ENCODE data around the gene PARN.
"Not testable (repeated sequence)": the region's sequence is repeated elsewhere in the genome, so short reads cannot be mapped to it uniquely, and the experiment has no call there.

The PARN gene

GRCh38 chr16:14464192-14464591 is 165.9 kb downstream of the PARN start:
- DNase-seq, result no peak

DNA sequence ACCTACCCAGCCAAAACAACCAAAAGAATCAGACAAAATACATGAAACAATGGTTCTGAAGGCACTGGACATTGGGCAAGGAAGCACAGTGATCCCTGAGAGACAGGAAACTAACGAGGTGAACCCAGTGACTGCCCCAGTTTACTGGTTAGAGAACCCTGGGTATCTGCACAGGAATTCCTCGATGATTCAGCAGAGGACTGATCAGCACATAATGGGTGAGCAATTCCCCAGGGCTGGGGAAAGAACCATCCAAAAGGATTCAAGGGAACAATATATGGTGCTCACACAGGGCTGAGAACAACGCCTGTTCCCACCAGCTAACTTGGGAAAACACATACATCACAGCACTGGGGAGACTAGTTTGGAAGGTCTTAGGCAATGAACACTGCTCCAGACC is 167.2 kb downstream of the PARN start:
- no peak for DNase-seq

- no peak for DNase-seq
These were observed 169.3 kb downstream of the PARN start for GRCh38 chr16:14460726-14461125.

GRCh38 chr16:14458576-14458975 is 171.5 kb downstream of the PARN start:
- DNase-seq, result no peak

GRCh38 chr16:14456793-14457481 is 173.1 kb downstream of the PARN start:
- no peak for DNase-seq

- DNase-seq, result no peak
These were observed 174.5 kb downstream of the PARN start for GRCh38 chr16:14455573-14455972.

DNA sequence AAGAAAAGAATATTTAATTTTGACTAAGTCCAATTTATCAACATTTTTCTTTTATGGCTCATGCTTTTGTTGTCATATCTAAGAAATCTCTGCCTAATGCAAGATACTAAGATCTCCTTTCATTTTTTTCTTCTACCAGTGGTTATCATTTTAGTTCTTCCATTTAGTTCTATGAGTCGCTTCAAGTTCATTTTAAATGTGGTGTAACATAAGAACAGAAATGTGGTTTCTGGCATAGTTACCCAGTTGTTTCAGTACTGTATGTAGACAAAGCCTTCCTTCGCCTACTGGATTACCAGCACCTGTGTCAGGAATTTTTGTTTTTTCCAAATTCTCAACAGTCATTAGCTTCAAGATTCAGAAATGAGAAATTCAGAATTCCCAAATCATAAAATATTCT is 175.7 kb downstream of the PARN start:
- no peak for DNase-seq

- no peak for DNase-seq
These were observed 178.0 kb downstream of the PARN start for GRCh38 chr16:14452066-14452465.

DNA sequence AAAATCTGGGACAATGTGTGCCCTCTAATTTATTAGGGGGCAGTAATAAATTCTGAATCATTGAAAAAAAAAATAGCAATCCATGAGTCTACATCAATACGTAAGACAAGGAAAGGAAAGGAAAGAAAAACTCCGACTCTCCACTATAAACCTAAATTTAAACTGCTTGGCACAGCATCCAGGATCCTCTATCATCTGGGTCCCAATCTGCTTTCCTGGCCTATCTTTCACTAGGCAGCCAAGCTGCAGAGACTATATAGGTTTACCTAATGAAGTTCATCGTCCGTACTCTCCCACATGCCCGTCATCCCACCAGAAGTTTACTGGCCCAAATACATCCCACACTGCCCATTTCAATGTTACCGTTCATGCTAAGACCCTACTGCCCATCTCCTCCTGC is 179.2 kb downstream of the PARN start:
- no peak for DNase-seq

GRCh38 chr16:14449790-14450480 is 180.1 kb downstream of the PARN start:
- no peak for DNase-seq

GRCh38 chr16:14449334-14449733 is 180.7 kb downstream of the PARN start:
- no peak for DNase-seq

- no peak for DNase-seq
These were observed 181.2 kb downstream of the PARN start for GRCh38 chr16:14448879-14449278.

GRCh38 chr16:14447783-14448182 is 182.3 kb downstream of the PARN start:
- DNase-seq, result no peak

GRCh38 chr16:14446796-14447195 is 183.3 kb downstream of the PARN start:
- no peak for DNase-seq

DNA sequence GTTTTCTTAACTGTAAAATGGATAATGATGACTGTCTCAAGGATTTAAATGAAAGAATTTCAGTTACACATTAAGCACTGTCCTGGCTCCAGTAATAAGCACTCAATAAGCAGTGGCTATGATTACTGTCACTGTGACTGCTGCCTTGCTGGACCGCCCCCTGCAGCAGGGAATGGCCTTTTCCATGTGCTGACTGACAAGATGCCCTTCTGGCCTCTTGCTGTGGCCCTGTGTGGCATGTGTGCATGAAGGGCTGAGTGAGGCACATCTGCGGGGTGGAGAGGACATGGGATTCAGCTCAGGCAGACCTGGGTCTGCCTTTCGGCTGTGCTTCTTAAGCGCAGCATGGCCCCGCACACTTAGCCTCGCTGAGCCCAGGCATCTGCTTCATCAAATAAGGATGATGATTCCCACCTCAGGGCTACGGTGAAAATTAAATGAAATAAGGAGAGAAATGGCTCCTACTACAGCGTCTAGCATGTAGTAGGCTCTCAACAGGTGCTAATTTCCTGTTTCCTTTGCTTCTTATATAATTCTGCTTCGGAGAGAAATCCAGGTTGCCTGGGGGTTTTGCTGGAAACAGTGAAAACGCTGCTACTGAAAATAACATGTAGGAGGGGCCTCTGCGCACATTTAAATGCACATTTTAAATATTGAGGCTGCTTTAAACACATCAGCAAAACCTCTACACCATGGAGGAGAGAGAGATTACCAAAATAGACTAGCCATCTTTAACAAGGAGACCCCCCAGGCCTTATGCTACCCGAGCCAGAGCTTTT is 183.9 kb downstream of the PARN start:
- DNase-seq, result no peak

DNA sequence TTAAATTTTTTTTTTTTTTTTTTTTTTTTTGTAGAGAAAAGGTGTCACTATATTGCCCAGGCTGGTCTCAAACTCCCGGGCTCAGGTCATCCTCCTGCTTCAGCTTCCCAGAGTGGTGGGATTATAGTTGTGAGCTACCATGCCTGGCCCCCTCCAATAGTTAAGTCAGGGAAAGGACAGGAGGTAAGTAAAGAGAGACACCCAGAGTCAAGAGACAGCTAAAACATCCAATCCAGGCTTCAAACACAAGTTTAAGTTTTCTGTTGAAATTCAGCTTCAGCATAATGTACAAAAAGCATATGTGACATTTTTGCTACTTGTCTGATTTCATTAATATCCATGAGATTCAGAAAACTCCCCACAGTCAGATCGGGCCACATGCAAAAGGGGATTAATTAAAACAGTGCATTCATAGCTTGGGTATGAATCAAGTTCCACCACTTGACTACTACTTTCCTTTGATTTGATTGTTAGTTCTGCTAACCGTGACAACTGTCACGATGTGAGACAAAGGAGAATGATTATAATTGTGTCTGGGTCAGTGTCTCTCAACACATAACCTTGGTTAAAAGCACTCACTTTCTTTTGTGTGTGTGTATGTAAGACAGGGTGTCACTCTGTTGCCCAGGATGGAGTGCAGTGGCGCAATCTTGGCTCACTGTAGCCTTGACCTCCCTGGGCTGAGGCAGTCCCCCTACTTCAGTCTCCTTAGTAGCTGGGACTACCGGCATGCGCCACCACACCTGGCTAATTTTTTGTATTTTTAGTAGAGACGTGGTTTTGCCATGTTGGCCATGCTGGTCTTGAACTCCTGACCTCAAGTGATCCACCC is 184.9 kb downstream of the PARN start:
- DNase-seq, result no peak

DNA sequence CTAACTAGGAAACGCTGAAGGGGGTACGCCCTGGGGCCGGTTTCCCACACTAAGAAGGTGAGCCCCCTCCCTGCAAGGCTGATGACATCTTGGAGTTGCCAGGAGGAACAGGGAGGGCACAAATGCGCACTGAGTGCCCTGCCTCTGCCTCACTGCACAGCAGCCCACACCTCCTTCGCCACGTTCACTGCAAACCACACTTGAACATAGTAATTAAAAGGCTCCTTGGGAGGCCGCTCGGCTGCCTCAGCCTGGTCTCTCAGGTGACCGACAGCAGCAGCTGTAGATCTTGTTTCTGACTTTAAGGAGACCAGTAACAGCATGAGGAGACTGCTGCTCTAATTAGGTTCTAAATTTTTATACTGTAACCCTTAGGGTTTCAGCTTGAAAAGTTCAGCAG is 188.5 kb downstream of the PARN start:
- not testable (repeated sequence) for DNase-seq

DNA sequence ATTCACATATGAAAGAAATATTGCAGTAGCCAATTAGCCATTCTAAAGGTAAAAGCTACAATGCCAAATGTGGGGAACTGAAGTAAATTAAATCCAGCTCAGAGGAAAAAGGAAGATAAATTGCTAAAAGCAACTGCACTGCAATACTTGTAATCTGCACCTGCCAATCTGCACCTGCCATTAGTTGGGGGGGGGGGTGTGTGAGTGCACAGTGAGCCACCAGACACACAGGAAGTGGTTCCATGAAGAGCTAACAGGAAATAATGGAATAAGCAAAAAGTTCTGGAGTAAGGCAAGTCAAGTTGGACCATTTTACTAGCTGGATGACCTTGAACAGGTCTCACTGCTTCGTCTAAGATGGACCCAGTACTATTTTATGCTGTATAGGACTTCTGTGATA is 191.8 kb downstream of the PARN start:
- no peak for DNase-seq

DNA sequence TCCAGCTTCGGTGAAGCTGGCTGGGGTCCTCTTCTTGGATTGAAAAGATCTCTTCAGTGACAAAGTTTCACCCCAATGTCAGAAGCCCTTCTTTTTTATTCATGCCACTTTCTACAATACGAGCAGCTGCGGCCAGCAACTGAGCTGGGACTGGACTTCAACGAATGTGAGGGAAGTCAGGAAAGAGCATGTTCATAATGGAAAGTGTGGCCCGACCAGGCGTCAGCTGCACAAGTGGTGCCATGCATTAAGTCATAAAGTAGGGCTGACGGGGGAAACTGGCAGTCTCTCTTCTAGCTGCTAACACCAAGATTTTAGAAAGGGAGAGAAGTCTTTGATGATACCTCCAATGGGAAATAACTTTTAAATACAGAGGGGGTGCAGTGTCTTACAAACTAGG is 192.6 kb downstream of the PARN start:
- DNase-seq, result no peak

DNA sequence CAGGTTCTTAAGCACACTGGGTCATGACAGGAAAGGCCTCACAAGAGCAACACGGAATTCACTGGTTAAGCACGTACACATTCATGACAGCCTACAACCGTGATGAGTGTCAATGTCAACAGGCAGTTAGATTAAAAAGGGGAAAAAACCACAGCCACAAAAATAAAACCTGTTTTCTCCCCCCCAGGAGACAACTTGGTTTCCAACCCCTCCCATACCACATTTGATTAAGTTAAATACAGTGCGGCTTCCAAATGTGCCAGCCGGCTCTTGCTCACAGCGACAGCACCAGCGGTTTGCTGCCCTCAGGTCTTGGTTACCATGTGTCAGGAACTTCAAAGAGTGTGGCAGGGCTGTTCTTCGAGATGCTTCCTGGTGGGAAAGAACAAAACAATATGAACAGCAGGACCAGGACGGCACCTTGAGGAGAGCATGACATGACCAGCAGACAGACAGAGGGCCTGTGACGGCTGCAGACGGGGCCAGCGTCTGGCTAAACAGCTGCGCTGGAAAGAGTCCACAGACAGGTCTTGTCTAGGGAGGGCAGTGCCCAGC is 193.6 kb downstream of the PARN start:
- no peak for DNase-seq

DNA sequence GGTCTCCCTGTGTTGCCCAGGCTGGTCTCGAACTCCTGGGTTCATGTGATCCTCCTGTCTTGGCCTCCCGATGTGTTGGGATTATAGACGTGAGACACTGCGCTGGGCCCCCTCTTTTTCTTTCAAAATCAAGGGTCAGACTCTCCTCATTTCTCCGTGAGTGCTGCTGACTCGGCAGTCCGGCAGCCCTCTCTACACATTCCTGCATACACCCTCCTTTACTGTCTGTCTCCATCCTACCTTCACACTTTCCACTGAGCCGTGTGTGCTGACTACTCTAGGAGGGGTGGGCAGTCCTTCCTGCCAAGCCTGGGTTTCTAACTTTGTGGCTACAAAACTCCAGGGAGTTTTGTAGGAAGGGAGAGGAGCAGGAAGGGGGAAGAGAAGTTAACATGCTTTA is 195.2 kb downstream of the PARN start:
- DNase-seq, result no peak

- not testable (repeated sequence) for DNase-seq
These were observed 201.0 kb downstream of the PARN start for GRCh38 chr16:14428971-14429637.
